HG03342 (cell line): ENCODE data around the gene SPEG.

Experiments
- ATAC-seq: cut with Tn5 transposase; IDR thresholded peaks from one replicate; pipeline ENCODE4 v1.9.1; 2021; ENCODE audit warnings: mild to moderate bottlenecking, moderate library complexity; ENCODE audit not compliant: unreplicated experiment

Gene SPEG

GRCh38 chr2:219442256-219443015, 7.8 kb downstream of the SPEG start:
- ATAC-seq = no peak

- ATAC-seq = no peak
These were observed 8.5 kb downstream of the SPEG start for GRCh38 chr2:219443016-219443696.

GRCh38 chr2:219443697-219444023, 9.0 kb downstream of the SPEG start:
- ATAC-seq = no peak

GRCh38 chr2:219444566-219445091, 10.0 kb downstream of the SPEG start:
- no peak for ATAC-seq

- no peak for ATAC-seq
These were observed 10.6 kb downstream of the SPEG start for GRCh38 chr2:219445220-219445640.

GRCh38 chr2:219446101-219446504, 11.5 kb downstream of the SPEG start:
- no peak for ATAC-seq

- no peak for ATAC-seq
These were observed 12.0 kb downstream of the SPEG start for GRCh38 chr2:219446689-219447088.

GRCh38 chr2:219447242-219448098, 12.8 kb downstream of the SPEG start:
- no peak for ATAC-seq

GRCh38 chr2:219448099-219448775, 13.6 kb downstream of the SPEG start:
- ATAC-seq = no peak

GRCh38 chr2:219448776-219449341, 14.2 kb downstream of the SPEG start:
- ATAC-seq = no peak

GRCh38 chr2:219449609-219450008, 15.0 kb downstream of the SPEG start:
- no peak for ATAC-seq

GRCh38 chr2:219451661-219452360, 17.2 kb downstream of the SPEG start:
- ATAC-seq = no peak

- ATAC-seq = no peak
These were observed 18.0 kb downstream of the SPEG start for GRCh38 chr2:219452361-219453317.

GRCh38 chr2:219453671-219454590, 19.3 kb downstream of the SPEG start:
- no peak for ATAC-seq

GRCh38 chr2:219455581-219455980, 20.9 kb downstream of the SPEG start:
- no peak for ATAC-seq

- peak; percentile 56 for ATAC-seq
These were observed 23.2 kb downstream of the SPEG start for GRCh38 chr2:219457784-219458369.

- no peak for ATAC-seq
These were observed 24.4 kb downstream of the SPEG start for GRCh38 chr2:219458996-219459395.
